Measurements from ENCODE around the gene EXOSC10. TPM values are rescaled to one million over a fixed set of nuclear protein-coding genes. Genes with fewer than 3 reads are reported as not detected.
"Not testable (repeated sequence)": the region's sequence is repeated elsewhere in the genome, so short reads cannot be mapped to it uniquely, and the experiment has no call there.

The EXOSC10 gene
- total RNA-seq, 2 donors from 2014 or later: 78.5 to 78.9 TPM

DNA sequence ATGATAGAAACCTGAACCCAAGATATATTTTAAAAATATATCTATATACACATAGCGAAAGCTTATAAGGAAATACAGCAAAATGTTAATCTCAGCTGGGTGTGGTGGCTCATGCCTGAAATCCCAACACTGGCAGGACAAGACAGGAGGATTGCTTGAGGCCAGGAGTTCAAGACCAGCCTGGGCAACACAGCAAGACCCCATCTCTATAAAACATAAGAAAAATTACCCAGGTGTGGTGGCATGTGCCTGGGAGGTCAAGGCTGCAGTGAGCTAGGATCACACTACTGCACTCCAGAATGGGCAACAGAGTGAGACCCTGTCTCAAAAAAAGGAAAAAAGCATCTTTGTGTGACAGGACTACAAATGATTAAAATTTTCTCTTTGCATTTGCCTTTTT, 33.9 kb downstream of the EXOSC10 start:
- ATAC-seq (ENCODE audit: insufficient number of reproducible peaks, low FRiP score, low read depth): no peak
- no peak overlapping the region for H3K4me3 ChIP-seq
- H3K4me1 ChIP-seq (ENCODE audit: control insufficient read depth in 1 of 2, low read depth in 2 of 2): peaks cover 8 to 10% of the 10 kb centered on the region in 2 donors
- no peaks in the 10 kb centered on the region for H3K27me3 ChIP-seq (replicated peaks; ENCODE audit: insufficient read depth)
- H3K27ac ChIP-seq: no peak overlapping the region
- peaks cover 52% of the 10 kb centered on the region for H3K36me3 ChIP-seq
- TF ChIP-seq, protein P1, sequence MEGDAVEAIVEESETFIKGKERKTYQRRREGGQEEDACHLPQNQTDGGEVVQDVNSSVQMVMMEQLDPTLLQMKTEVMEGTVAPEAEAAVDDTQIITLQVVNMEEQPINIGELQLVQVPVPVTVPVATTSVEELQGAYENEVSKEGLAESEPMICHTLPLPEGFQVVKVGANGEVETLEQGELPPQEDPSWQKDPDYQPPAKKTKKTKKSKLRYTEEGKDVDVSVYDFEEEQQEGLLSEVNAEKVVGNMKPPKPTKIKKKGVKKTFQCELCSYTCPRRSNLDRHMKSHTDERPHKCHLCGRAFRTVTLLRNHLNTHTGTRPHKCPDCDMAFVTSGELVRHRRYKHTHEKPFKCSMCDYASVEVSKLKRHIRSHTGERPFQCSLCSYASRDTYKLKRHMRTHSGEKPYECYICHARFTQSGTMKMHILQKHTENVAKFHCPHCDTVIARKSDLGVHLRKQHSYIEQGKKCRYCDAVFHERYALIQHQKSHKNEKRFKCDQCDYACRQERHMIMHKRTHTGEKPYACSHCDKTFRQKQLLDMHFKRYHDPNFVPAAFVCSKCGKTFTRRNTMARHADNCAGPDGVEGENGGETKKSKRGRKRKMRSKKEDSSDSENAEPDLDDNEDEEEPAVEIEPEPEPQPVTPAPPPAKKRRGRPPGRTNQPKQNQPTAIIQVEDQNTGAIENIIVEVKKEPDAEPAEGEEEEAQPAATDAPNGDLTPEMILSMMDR (IDR thresholded peaks at IDR 0.05): no peak
- H3K9me3 ChIP-seq: no peaks in the 10 kb centered on the region
- no peak for DNase-seq (ENCODE audit: low spot score)

DNA sequence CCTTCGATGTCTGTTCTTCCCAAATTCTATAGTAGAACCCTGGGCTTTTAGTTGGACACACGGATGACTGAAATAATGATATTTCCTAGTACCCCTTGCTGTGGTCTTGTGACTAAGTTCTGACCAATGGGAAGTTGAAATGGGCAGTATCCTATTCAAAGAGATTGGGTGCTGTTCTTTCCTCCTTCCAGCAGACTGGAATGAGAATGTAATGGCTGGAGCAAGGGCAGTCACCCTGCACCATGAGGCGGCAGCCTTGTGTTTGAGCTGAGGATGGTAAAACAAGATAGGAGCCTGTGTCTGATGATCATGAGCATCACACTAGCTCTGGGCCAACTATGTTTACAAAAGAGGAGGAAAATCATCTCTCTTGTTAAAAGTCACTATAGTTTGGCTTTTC, 34.7 kb downstream of the EXOSC10 start:
- TF ChIP-seq, protein P1 (IDR thresholded peaks at IDR 0.05): no peak
- no peak overlapping the region for H3K27ac ChIP-seq
- no peaks in the 10 kb centered on the region for H3K9me3 ChIP-seq
- ATAC-seq (ENCODE audit: insufficient number of reproducible peaks, low FRiP score, low read depth) (no peak), DNase-seq (ENCODE audit: low spot score) (no peak)
- peaks cover 47% of the 10 kb centered on the region for H3K36me3 ChIP-seq
- peaks cover 10 to 11% of the 10 kb centered on the region in 2 donors for H3K4me1 ChIP-seq (ENCODE audit: control insufficient read depth in 1 of 2, low read depth in 2 of 2)
- H3K27me3 ChIP-seq (replicated peaks; ENCODE audit: insufficient read depth): no peaks in the 10 kb centered on the region
- no peak overlapping the region for H3K4me3 ChIP-seq

DNA sequence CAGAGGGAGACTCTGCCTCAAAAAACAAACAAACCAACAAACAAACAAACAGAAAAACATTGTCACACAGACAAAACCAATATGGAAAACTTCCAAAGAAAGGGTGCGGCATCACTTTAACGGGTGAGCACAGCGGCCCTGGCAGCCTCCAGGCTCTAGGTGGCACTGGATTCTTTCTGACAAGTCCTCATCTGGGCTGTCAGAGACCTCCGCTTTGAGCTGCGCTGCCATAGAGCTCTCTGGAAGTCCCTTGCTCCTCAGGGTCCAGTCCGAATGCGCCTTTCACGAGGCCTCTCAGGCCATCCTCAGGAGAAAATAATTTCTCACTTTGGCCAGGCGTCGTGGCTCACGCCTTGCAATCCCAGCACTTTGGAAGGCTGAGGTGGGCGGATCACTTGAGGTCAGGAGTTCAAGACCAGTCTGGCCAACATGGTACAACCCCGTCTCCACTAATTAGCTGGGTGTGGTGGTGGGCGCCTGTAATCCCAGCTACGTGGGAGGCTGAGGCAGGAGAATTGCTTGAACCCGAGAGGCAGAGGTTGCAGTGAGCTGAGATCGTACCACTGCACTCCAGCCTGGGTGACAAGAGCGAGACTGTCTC, 35.6 kb downstream of the EXOSC10 start:
- not testable (repeated sequence) for H3K27ac ChIP-seq; ATAC-seq (ENCODE audit: insufficient number of reproducible peaks, low FRiP score, low read depth); DNase-seq (ENCODE audit: low spot score); H3K27me3 ChIP-seq (replicated peaks; ENCODE audit: insufficient read depth); H3K9me3 ChIP-seq; H3K4me3 ChIP-seq
- Histone ChIP-seq H3K36me3 (peaks cover 39% of the 10 kb centered on the region), H3K4me1 (ENCODE audit: control insufficient read depth in 1 of 2, low read depth in 2 of 2) (peaks cover 12 to 15% of the 10 kb centered on the region in 2 donors)

DNA sequence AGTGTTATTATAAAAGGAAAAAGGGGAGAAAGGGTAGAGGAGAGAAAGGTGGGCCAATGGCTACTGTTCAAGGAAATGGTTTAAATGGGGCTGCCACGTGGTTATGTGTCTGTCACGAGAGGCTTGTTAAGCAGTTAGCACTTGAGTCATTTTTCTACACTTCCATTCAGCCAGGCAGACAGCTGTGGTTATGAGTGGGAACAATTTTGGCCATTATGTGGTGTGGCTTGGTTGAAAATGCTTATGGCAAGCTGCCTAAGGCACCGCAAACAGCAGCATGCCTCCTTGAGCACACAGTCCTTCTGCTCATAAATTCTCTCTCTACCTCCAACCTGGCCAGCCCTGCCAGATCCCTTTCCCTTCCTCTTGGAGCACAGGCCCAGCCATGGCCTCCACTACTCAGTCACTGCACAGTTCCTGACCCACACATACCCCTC, 36.7 kb downstream of the EXOSC10 start:
- ATAC-seq (ENCODE audit: insufficient number of reproducible peaks, low FRiP score, low read depth): no peak
- Histone ChIP-seq H3K27ac (no peak overlapping the region), H3K27me3 (replicated peaks; ENCODE audit: insufficient read depth) (no peaks in the 10 kb centered on the region), H3K9me3 (no peaks in the 10 kb centered on the region), H3K4me3 (no peak overlapping the region), H3K4me1 (ENCODE audit: control insufficient read depth in 1 of 2, low read depth in 2 of 2) (peaks cover 14 to 21% of the 10 kb centered on the region in 2 donors), H3K36me3 (peaks cover 28% of the 10 kb centered on the region)
- TF ChIP-seq, protein P1 (IDR thresholded peaks at IDR 0.05): no peak
- no peak for DNase-seq (ENCODE audit: low spot score)

DNA sequence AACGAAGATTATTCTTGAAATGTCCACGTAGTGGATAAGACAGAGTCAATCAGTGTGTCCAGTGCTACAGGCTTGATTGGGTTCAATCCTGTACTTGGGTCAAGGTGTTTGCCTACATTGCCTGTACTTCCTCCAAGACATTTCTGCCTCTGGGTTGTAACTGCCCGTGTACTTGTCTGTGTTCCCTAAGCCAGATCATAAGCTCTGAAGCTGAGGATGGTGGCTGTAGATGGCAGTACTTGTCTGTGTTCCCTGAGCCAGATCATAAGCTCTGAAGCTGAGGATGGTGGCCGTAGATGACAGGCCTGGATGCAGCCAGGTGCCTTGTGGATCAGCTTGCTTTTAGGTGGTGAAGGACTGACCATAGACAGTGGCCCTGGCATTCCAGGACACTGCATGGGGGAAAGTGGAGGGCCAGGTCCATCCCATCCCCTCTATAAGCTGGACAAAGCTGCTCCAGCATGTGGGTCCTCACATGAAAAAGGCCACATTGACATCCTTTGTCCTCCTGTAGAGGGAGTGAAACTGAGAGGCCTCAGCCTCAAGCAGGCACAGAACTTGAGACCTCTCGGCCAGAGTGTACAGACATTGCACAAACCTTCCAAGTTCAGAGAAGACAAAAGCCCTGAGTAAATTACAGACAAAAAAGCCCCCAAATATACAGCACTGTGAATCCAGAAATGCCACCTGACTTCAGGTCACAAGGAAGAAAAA, 37.9 kb downstream of the EXOSC10 start:
- Histone ChIP-seq H3K4me3 (peak overlapping the region; percentile 89), H3K27ac (no peak overlapping the region)

More for the DNA sequence above, 37.9 kb downstream of the EXOSC10 start:
- DNase-seq (ENCODE audit: low spot score) (no peak), ATAC-seq (ENCODE audit: insufficient number of reproducible peaks, low FRiP score, low read depth) (no peak)
- Histone ChIP-seq H3K27me3 (replicated peaks; ENCODE audit: insufficient read depth) (no peaks in the 10 kb centered on the region), H3K9me3 (no peaks in the 10 kb centered on the region), H3K4me1 (ENCODE audit: control insufficient read depth in 1 of 2, low read depth in 2 of 2) (peaks cover 14 to 21% of the 10 kb centered on the region in 2 donors), H3K36me3 (peaks cover 18% of the 10 kb centered on the region)
- TF ChIP-seq, protein P1 (IDR thresholded peaks at IDR 0.05): no peak
